Renal pelvis (tissue), 4 donors: ENCODE data around the gene TTC22. TPM values are rescaled to one million over a fixed set of nuclear protein-coding genes. Genes with fewer than 3 reads are reported as not detected.
"Not testable (repeated sequence)": the region's sequence is repeated elsewhere in the genome, so short reads cannot be mapped to it uniquely, and the experiment has no call there.

ENCODE experiments used
- DNase-seq: peaks from one replicate; pipeline ENCODE4 v3.0.0-alpha.2; 2013
- polyA plus RNA-seq, 3 donors: library from polyadenylated mRNA; unstranded; fragments of 120-200 nt; gene quantifications; one replicate each; pipeline ENCODE4 v1.2.1, GENCODE V29; 2013; ENCODE audit not compliant: insufficient read length in 3 of 3

The TTC22 gene
- polyA plus RNA-seq, 3 donors, result 6.7 to 10.5 (median 9.4) TPM

DNA sequence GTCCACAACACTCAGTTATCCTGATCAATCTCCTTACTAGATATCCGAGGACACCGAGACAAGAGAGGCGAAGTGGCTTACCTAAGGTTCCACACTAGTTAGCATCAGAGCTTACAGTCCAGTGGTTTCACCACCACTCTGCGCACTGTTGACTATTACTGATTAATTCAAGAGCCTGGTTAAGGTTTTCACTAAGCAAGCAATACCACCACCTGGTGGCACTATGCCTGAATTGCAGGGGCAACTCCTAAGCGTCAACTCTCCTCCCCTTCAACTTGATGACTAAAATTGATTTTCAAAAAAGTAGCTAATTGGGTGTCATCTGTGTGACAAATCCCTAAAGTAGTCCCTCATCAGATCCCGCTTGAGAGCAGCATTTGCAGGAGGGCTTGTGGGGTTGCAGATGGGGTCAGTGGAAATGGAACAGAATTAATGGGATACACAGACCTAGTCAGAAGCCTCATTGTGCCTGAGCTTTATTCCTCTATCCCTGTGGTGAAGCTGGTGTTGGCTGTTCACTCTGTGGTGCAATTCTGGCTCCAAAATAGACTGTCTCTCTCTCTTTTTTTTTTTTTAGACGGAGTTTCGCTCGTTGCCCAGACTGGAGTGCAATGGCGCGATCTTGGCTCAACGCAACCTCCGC lies 9.1 kb downstream of the TTC22 start:
- no peak for DNase-seq

DNA sequence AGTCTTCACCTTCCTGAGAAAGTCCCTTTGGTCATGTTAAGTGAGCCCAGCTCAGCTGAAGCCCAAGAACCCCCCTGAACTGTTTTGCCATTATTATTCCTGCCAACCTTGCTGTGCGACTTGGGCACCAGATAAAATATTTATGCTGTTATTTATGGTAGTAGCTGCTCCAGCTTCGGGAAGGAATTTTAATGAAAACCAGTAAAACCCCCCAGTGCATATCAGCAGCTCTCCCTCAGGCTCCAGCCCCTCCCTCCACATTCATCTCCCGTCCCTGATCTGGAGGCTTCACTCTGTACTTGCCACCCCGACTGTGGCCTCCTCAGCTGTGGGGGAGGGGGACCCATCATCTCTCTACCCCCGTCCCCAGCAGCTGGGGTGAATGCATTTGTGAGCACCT lies 12.7 kb downstream of the TTC22 start:
- no peak for DNase-seq

DNA sequence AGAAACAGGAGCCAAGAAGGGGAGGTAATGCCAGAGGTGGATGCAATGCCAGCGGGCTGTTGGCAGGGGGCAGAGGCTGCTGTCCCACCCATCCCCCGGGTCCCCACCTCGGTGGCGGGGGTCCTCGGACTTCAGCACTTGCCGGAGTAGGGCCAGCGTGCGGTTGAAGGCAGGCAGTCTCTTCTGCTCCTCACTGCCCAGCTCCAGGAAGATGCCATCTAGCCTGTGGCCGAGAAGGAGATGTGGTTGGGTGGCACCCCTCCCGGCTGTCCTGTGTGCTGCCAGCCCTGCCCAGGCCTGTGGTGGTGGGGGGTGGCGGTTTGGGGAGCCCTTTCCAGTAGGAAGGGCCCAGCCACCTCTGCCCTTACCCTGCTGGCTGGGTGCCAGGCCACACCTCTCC lies 13.5 kb downstream of the TTC22 start:
- no peak for DNase-seq

DNA sequence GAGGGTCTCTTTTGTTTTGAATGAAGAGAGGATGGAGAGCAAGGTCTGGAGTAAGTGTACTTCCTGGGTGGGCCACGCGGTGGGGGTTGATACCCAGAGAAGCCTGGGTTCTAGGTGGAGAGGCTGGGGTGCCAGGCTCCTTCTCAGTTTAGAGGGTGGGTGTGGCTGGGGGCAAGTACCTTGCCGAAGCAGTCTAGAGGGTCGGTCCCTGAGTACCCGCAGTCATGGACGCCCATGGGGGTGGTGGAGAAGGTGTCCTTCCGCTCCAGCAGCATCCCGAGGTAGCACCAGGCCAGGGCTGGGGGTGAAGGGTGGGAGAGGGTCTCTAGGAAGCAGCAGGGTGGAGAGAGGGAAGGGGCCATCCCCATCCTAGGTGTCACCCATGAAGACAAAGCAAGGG lies 14.3 kb downstream of the TTC22 start:
- no peak for DNase-seq

DNA sequence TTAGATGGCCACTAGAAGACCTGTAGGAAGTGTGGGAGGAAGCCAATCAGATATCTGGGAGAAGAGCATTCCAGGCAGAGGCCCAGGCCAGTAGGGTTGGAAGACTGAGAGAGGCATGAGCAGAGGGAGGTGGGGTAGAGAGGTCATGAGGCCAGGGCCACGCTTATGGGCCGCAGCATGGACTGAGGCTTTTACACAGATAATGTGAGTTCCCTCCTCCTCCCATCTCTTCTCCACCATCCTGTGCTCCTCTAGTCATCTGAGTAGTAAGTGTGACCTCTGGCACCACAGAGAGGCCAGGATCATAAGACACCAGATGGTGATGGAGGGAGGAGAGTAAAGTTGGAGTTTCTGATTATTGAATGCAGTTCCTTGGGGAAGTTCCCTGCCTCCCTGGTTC lies 17.1 kb downstream of the TTC22 start:
- no peak for DNase-seq

DNA sequence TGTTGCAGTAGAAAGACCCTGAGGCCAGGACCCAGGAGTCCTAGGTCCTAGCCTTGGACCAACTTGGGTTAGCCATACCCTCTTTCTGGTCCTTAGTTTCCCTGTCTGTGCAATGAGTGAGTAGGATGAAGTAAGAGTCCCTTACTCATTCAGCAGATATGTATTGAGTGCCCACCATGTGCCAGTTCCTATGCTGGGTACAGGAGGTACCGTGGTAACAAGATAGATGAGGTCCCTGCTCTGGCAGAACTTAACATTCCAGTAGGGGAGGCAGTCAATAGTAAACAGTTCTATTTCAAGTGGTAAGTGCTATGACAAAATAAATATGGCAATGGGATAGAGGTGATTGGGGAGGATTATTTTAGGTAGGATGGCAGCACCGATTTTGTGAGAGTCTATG lies 18.5 kb downstream of the TTC22 start:
- DNase-seq, result no peak

DNA sequence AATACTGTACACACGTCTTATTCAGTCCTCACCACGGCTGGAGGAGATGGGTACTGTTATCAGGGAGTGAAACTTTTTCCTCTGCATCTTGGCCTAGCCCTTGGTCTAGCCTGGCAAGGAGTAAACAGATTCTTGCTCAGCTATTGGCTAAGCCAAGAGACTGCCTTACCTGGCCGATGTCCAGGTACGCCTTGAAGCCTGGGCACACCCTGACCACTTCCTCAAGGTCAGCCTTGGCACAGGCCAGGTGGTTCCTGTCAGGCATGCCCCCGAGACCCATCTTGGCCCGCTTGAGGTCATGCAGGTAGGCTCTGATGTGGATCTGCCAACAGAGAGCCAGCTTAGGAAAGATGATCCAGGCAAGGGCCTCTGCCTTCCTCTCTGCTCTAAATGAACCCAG lies 19.0 kb downstream of the TTC22 start:
- DNase-seq, result no peak

DNA sequence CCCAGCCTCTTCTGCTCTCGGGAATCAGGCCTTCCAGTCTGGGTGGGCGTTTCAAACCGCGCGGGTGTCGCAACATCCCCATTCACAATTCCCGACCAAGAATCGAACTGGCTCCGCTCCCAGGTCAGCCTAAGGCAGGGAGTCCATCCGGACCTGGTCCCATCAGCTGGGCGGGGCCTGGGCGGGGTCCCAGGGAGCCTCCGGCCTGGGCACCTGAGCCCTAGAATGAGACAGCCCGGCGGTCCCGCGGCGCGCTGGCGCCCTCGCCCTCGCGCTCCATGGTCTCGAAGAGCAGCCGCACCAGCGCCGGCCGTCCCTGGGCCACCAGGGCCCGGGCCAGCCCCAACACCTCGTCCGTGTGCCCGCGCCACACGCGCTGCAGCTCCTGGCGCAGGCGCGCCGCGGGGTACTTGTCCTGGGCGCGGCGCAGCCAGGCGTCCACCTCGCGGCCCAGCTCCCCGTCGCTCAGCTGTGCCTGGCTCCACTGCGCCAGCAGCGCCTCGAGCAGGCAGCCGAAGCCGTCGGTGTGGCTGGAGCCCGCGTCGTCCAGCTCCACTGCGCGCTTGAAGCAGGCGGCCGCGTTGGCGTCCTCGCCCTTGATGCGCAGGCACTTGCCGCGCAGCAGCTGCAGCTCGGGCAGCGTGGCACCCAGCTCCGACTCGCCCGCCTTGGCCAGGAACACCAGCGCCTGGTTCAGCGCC lies 19.9 kb downstream of the TTC22 start:
- DNase-seq, result peak; percentile 52

DNA sequence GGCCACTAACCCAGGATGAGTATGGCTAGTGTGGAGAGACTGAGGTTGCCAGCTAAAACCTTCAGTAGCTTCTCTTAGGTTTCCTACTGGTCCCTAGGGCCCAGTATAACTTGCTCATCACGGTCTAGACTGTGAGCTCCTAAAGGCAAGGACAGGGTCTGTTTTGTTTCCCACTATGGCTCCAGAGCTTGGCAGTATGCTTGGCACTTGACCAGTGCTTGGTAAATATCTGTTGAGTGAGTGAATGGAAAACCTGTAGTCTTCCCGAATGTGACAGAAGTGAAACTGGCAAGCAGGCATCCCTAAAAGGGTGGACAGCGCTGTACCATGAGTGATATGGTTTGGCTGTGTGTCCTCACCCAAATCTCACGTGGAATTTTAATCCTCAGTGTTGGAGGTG lies 23.7 kb downstream of the TTC22 start:
- no peak for DNase-seq

DNA sequence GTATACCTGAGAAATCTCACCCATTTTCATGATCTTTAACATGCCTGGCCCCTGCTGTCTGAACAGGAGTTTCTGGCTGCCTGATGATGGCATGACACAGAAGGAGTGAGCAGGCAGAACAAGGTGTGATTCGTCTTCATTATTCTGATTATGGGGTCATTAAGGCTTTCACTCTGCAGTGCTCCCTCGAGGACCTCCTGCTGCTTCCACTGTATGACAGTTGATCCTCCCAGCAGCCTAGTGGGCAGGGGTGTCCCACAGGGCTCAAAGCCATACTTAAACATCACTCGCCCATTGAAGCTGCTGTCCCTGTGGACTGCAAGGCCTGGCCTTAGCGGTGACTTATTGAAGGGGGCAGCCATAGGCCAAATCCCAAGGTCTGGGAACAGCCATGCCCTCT lies 24.1 kb downstream of the TTC22 start:
- DNase-seq, result no peak

DNA sequence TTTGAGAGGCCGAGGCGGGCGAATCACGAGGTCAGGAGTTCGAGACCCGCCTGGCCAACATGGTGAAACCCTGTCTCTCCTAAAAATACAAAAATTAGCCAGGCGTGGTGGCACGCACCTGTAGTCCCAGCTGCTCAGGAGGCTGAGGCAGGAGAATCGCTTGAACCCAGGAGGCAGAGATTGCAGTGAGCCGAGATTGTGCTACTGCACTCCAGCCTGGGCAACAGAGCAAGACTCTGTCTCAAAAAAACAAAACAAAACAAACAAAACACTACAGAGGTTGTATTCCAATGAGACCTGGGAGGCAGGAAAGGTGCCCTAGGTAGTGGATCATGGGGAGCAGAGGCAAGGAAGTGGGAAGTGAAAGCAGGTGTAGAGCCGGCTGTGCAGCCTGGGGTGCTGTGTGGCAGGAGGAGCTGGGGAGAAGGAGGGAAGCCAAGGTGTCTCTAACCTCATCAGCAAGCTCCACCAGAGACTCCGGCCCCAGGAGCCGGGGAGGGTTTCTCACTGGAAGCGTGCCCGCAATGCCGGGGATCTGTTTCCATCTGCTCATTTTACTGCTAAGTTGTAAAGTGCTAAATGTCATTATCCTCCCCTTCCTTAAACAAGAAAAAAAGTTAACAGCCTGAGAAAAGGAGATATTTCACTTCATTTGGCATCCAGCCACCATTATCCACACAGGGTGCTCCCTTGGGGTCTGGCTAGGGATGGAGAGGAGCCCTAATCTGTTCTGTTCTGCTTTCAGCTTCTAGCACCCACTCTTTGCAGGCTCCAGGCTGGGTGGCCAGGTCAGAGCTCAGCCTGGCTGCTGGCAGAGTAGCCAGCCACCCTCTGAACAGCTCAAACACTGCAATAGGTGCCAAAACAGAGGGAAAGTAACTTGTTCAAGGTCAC lies 25.0 kb downstream of the TTC22 start:
- DNase-seq, result not testable (repeated sequence)

DNA sequence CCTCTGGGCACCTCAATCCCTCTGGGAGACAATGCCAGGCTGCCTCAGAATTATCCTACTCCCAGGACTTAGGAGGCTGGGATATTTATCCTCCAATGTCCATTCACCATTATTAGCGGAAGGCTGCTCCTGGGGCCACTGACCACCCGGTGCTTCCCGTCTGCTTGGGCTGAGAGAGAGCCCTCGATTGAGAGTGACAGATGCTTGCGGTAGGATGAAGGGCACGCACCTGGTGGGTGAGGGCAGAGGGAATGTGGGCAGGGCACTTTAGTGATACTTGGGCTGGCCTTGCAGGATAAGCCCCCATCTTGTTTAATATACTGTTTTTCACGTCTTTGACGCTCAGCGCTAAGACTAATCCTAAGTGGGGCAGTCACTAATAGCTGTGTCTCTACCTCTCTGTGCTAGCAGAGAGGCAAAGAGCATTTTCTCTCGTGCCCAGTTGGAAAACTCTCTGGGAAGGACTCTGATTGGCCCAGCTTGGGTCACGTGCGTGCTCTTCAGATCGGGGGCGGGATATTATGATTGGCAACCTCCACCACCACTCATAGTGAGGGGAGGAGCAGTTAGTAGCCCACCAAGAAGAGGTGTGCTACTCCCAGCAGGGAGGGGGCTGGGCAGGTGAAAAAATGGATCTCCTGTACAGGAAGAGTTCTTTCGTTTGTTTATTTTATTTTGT lies 26.2 kb downstream of the TTC22 start:
- DNase-seq, result no peak

DNA sequence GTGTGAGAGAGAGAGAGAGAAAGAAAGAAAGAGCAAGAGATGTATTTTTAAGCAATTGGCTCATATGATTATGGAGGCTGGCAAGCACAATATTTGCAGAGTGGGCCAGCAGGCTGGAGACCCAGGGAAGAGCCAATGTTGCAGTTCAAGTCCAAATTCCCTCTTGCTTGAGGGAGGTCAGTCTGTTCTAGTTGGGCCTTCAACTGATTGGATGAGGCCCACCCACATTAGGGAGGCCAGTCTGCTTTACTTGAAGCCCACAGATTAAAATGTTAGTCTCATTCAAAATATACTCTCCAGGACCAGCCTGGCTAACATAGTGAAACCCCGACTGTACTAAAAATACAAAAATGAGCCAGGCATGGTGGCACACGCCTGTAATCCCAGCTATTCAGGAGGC lies 28.2 kb downstream of the TTC22 start:
- DNase-seq, result no peak

DNA sequence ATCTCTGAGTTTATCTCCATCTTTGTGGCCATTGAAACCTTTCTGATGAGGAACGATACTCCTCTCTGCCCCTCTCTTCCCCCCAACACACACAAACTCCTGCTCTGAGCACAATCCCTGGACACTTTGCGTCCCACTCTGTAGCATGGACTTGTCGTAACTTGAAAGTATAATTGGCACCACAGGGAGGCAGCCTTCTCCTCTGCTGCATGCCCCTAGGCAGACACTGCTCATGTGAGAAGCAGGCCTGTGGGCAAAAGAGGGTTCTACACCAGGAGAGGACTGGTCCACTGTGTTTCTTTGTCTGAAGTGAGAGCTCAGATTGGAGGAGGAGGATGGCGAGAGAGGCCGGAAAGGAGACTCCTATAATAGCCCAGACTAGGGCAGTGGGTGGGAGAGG lies 33.0 kb downstream of the TTC22 start:
- no peak for DNase-seq

DNA sequence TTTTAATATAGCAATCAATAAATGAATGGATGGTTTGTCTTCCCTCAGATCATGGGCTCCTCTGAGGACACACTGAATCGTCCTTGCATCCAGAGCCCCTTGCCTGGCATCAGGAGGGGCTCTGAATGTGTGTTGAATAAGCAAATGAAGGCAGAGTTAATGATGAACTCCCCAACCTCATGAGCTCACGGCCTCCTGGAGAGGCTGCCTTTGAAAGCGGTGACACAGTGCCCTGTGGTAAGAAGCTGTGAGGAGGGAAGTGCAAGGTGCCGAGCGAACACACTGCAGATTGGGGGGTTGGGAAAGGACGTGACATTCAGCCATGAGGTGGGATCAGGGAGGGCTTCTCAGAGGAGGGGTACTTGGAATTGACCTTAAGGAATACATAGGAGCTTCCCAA lies 33.6 kb downstream of the TTC22 start:
- DNase-seq, result no peak

DNA sequence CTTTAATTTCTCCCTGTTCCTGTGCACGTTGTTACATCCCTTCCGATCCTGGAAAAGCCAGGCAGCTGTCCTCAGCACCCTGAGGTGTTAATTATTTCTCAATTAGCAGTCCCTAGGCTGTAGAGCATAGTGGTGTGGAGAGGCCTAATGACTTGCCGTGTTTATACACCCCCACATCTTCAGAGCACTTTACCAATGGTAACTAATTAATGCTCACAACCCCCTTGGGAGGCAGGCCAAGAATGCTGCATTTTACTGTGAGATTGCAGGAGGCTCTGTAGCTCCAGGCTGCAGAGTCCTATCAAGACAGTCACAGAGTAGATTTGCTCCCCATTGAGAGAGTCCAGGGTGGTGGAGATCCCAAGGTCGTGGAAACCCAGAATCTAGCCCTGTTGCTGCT lies 34.4 kb downstream of the TTC22 start:
- no peak for DNase-seq

DNA sequence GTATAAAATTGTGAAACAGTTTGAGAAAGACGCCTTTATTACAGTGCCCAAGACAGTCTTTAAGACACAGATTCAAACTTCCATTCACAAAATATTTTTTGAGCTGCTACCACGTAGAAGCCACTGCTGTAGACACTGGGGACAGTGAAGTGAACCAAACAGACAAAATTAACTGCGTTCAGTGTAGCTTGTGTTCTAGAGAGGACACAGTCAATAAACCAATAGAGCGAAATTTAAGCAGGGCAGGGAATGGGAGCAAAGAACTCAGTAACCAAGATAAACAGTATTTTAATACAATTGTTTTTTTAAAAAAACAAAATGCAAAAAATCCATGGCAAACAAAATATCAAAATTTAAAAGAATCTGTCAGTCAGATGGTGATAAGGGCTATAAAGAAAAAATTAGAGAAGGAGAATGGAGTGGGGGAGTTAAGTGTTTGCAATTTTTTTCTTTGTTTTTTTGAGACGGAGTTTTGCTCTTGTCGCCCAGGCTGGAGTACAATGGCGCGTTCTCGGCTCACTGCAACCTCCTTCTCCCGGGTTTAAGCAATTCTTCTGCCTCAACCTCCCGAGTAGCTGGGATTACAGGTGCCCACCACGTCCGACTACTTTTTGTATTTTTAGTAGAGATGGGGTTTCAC lies 36.1 kb downstream of the TTC22 start:
- DNase-seq, result no peak

DNA sequence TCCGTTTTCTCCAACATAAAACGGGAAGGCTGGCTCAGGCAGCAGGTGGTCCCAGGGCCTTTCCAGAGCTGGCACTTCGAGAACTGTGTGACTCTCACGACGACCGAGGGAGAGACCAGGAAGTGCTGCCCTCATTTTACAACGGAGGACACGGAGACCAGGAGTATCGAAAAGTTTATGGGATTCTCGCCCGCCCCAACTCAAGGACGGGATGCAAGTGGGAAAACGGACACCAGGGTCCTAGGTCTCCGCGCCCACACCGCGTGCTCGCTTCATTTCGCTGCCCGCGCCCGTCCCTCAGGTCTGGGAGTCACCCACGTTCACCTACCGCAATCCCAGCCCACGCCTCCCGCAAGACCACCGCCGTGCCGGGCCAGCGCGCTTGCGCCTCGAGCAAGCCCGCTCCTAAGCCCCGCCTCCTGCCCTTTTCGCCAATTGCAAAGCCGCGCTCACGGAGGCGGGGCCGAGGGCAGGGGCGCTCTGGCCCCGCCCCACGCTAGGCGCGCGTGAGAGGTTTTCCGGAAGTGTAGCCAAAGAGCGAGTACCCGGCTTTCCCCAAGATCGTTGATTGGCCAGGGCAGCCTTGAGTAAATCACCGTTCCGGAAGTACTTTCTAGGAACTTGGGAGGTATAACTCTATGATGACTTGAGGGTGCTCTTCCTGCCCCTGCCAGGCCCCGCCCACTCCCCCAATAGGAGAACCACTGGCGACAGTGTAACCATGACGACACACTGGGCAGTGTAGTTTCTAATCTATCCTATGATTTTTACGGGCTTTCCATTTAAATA lies 36.8 kb downstream of the TTC22 start, which contains the start of gene PARS2:
Gene PARS2 (minus strand): TSS at position 391 of the 789 bp plus-strand sequence. CDS start 5,362 bp downstream, outside the sequence.
- DNase-seq, result peak; percentile 100

DNA sequence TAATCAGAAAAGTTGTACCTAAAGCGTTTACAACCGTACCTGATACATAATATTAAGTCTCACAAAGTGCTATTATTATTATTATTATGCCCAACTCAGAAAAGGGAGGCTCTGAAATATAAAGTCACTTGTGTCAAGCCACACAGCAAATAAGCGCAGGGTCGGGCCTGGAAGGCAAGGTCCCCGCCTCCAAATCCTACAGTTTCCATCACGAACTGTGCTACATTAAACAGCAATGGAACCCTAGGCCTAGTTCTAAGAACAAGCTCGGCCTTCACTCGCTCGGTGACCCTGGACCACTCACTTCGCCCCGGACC lies 37.3 kb downstream of the TTC22 start:
- DNase-seq, result no peak

DNA sequence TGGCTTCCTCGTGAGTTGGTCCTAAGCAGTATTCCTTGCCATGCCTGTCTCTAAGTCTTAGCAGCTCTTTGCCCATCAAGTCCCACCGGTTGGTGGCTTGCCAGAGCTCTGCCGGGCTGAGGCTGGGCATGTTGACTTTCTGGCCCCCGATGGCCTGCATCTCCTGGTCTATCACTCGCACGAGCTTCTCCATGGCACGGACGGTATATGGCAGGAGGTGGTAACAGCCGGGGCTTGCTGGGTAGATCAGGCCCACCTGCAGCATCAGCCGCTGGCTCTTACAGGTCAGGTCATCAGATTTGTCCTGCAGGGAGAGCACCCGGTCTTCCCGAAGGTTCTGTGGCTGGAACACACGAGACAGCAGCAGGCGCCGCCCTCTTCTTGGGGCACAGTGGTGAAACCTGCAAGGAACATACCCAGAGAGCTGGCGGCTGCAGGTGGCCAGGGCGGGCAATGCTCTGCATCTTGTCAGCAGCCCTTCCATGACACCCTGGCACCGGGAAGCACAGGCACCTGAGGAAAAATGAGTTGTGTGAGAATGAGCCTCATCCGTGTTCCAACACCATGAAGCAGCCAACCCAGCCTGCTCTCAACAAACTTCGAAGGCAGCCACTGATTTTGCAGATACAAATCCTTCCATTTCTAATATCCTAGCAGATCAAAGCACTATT lies 42.3 kb downstream of the TTC22 start:
- DNase-seq, result no peak
